DOHH2 (cell line): Measurements from ENCODE around the gene ENGASE.

Experiments
- H3F3A ChIP-seq: fragments of 200-600 bp; sonication (generic), shearing (Covaris generic); 2 replicates; pipeline ENCODE4 v1.6.0; 2016; ENCODE audit warnings: antibody characterized with exemption, mild to moderate bottlenecking; ENCODE audit not compliant: control insufficient read depth, insufficient read depth
- H3K27ac ChIP-seq: fragments of 200-600 bp; sonication (generic); 2 replicates; pipeline ENCODE4 v1.5.1; 2014; ENCODE audit warnings: low read depth, mild to moderate bottlenecking, low read length, moderate library complexity
- H3K27me3 ChIP-seq: fragments of 200-600 bp; sonication (generic); 2 replicates; pipeline ENCODE4 v1.6.1; 2014; ENCODE audit warnings: mild to moderate bottlenecking, low read length, mixed read lengths; ENCODE audit not compliant: control insufficient read depth
- H3K36me3 ChIP-seq: fragments of 200-600 bp; sonication (generic); 2 replicates; pipeline ENCODE4 v1.6.1; 2014; ENCODE audit warnings: mild to moderate bottlenecking, low read length, moderate library complexity, mixed read lengths; ENCODE audit not compliant: control insufficient read depth
- H3K4me1 ChIP-seq: fragments of 200-600 bp; sonication (generic); 2 replicates; pipeline ENCODE4 v1.6.1; 2014; ENCODE audit warnings: mild to moderate bottlenecking, low read length, mixed read lengths; ENCODE audit not compliant: control insufficient read depth
- H3K4me2 ChIP-seq: fragments of 200-600 bp; sonication (generic); 2 replicates; pipeline ENCODE4 v1.6.0; 2014; ENCODE audit warnings: mild to moderate bottlenecking, low read length, moderate library complexity
- H3K4me3 ChIP-seq: fragments of 200-600 bp; sonication (generic); 2 replicates; pipeline ENCODE4 v1.5.1; 2014; ENCODE audit warnings: mild to moderate bottlenecking, low read length, mixed read lengths
- H3K79me2 ChIP-seq: fragments of 200-600 bp; sonication (generic); 2 replicates; pipeline ENCODE4 v1.6.1; 2014; ENCODE audit warnings: mild to moderate bottlenecking, low read length, mixed read lengths; ENCODE audit not compliant: control insufficient read depth
- H3K9me2 ChIP-seq: fragments of 200-600 bp; sonication (generic); replicated peaks from 2 replicates; pipeline ENCODE4 v1.6.1; 2014; ENCODE audit warnings: mild to moderate bottlenecking, low read length, mixed read lengths; ENCODE audit not compliant: control insufficient read depth
- H3K9me3 ChIP-seq: fragments of 200-600 bp; sonication (generic); 2 replicates; pipeline ENCODE4 v1.6.1; 2014; ENCODE audit warnings: antibody characterized with exemption, low read length, mixed read lengths; ENCODE audit not compliant: control insufficient read depth, insufficient read depth
- H4K20me1 ChIP-seq: fragments of 200-600 bp; sonication (generic); 2 replicates; pipeline ENCODE4 v1.6.0; 2014; ENCODE audit warnings: low read depth, mild to moderate bottlenecking, antibody characterized with exemption, low read length, moderate library complexity; ENCODE audit not compliant: control insufficient read depth, insufficient read depth
- CTCF ChIP-seq: fragments of 200-600 bp; sonication (generic); IDR thresholded peaks from one replicate; pipeline ENCODE4 v1.5.1; 2014; ENCODE audit warnings: antibody characterized with exemption, mild to moderate bottlenecking, low read depth, low read length; ENCODE audit not compliant: poor library complexity, severe bottlenecking
- EZH2phosphoT487 ChIP-seq: fragments of 200-600 bp; sonication (generic); IDR thresholded peaks from 2 replicates; pipeline ENCODE4 v1.6.1; 2017; ENCODE audit warnings: borderline replicate concordance, mild to moderate bottlenecking, antibody characterized with exemption, low read length, moderate library complexity, mixed read lengths

Gene ENGASE

DNA sequence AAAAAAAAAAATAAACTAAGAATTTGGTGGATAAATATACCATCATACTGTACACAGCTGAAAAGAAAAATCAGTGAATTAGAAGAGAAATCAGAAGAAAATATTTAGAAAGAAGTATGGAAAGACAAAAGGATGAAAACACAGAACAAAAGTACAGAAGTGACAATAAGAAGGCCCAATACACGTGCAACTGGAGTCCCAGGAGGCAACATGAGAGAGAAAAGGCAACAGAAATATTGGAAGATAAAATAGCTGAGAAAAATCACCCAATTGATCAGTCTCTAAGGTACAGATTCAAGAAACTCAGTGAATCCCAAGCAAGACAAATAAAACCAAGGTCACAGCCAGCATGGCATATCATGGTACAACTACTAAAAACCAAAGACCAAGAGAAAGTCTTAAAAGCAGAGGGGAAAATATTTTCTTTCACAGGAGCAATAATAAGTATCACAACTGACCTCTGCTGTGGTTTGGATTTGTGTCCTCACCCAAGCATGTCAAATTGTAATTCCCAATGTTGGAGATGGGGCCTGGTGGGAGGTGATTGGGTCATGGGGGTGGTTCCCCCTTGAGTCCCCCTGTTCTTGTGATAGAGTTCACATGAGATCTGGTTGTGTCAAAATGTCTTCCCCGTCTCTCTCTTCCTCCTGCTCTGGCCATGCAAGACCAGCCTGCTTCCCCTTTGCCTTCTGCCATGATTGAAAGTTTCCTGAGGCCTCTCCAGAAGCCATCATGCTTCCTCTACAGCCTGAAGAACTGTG lies 20.2 kb upstream of the ENGASE start:
- no peak for TF ChIP-seq EZH2phosphoT487
- TF ChIP-seq CTCF, result no peak
- Histone ChIP-seq H3K79me2 (no peaks in the 10 kb centered on the region), H3K4me3 (no peak overlapping the region), H4K20me1 (no peaks in the 10 kb centered on the region), H3K27me3 (0 out of 2 replicates have a peak, but pooled peaks cover 2% of the 10 kb centered on the region), H3K4me1 (no peaks in the 10 kb centered on the region), H3K4me2 (no peak overlapping the region), H3K27ac (no peak overlapping the region), H3K36me3 (no peaks in the 10 kb centered on the region), H3K9me2 (no peaks in the 10 kb centered on the region), H3K9me3 (no peaks in the 10 kb centered on the region), H3F3A (no peaks in the 10 kb centered on the region)

- Histone ChIP-seq H3K9me3 (no peaks in the 10 kb centered on the region), H3K9me2 (no peaks in the 10 kb centered on the region), H3K4me1 (no peaks in the 10 kb centered on the region), H3K4me2 (no peak overlapping the region), H3F3A (no peaks in the 10 kb centered on the region), H3K27me3 (0 out of 2 replicates have a peak, but pooled peaks cover 2% of the 10 kb centered on the region), H3K79me2 (no peaks in the 10 kb centered on the region), H4K20me1 (no peaks in the 10 kb centered on the region), H3K27ac (no peak overlapping the region), H3K4me3 (no peak overlapping the region), H3K36me3 (no peaks in the 10 kb centered on the region)
- no peak for TF ChIP-seq CTCF
- TF ChIP-seq EZH2phosphoT487, result no peak
Observed at GRCh38 chr17:79055197-79055596, 19.4 kb upstream of the ENGASE start.

- no peaks in the 10 kb centered on the region for H3K9me2 ChIP-seq
- no peak overlapping the region for H3K27ac ChIP-seq
- H3K9me3 ChIP-seq, result no peaks in the 10 kb centered on the region
- H3K79me2 ChIP-seq, result no peaks in the 10 kb centered on the region
- no peaks in the 10 kb centered on the region for H3K4me1 ChIP-seq
- no peaks in the 10 kb centered on the region for H4K20me1 ChIP-seq
- H3K36me3 ChIP-seq, result no peaks in the 10 kb centered on the region
- H3K4me3 ChIP-seq, result no peak overlapping the region
- H3K27me3 ChIP-seq, result 0 out of 2 replicates have a peak, but pooled peaks cover 2% of the 10 kb centered on the region
- H3K4me2 ChIP-seq, result no peak overlapping the region
- no peaks in the 10 kb centered on the region for H3F3A ChIP-seq
- no peak for TF ChIP-seq EZH2phosphoT487
- TF ChIP-seq CTCF, result no peak
Observed at GRCh38 chr17:79057737-79058385, 16.8 kb upstream of the ENGASE start.
